ENCODE results near the gene ZFAND2B.

Gene ZFAND2B, protein sequence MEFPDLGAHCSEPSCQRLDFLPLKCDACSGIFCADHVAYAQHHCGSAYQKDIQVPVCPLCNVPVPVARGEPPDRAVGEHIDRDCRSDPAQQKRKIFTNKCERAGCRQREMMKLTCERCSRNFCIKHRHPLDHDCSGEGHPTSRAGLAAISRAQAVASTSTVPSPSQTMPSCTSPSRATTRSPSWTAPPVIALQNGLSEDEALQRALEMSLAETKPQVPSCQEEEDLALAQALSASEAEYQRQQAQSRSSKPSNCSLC

DNA sequence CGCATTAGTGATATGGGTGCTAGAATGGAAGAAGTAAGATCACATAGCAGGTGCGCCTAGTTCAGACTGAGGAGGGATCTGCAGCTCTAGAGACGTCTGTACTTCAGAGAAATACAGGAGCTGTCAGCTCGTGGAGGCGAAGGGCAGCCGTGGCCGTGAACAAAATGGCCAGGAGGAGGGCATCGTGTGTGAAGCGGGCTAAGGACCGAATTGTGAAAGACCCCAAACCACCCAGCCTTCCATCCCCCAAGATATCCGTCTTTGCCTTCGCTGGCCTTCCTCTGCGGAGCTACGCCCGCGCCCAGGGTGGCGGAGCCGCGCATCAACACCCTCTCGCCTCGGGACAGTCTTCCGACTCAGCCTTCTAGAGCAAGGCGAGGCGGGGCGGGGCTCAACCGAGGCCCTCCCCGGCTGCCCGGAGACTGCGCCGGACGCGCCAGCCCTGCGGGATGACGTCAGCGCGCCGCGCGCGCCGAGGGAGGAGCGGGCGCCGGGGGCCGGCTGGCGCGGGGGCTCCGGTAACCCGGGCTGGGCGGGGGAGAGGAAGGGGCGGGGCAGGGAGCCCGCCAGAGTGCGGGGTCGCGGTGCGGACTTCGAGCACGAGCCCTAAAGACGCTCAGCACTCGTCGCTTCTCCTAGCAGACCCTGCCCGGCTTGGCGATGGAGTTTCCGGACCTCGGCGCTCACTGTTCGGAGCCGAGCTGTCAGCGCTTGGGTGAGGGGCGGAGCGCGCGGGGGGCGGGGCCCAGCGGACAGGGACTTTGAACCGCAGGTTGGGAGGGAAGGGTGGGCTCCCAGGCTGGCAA is at the start of gene ZFAND2B:
Gene ZFAND2B, plus strand, starts transcription at position 455 of the 806 bp plus-strand sequence. Its CDS starts 206 bp downstream, at position 661.
- DNase-seq = peak; percentile 95

DNA sequence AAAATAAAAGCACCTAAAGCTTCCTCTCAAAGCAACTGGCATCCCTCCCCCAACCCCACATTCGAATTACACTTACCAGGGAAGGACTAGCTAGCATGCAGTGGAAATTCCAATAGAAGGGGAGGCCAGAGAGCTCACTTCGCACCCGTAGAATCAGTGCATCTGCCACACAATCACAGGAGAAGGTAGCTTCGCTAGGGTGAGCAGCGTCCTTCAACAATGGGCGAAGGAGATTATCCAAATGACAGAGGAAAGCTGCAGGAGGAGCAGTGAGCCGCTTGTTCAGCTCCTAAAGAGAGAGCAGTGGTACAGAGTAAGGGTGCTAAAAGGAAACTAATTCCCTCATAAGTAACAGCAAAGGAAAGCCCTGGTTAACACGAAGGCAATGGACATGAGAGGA is 49.2 kb upstream of the ZFAND2B start:
- DNase-seq = no peak

DNA sequence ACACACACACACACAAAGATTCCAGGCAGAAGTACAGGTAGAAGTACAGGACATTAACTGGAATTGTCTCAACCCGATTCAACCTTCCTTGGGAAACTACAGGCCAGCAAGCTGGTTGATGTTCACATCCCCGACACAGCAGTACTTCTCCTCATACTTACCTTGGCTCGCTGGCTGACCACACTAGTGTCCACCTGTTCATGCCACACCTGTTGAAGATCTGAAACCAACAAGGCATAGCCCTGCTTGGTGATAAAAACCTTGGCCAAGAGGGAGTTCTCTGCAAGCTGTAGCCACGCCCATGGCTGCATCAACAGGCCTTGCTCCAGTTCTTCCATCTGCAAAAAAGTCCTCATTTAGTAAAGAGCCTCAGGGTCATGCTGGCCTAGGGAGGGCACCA is 48.6 kb upstream of the ZFAND2B start:
- DNase-seq = no peak

DNA sequence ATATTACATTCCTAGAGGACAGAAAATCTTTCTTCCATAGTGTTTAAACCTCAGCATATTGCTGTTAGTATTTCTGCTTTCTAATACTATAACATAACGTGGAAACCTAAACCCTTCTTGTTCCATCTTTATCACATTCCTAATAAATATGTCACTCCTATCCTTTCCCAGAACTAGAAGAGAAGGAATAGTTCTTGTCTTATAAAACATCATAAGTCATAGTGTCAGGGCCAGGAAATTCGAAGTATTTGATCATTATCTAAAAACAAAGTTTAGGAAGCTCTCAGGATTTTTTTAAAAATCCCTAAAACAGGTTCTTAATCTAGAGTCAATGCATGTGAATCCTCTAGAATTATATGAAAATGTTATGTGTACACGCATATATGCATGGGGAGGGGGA is 48.0 kb upstream of the ZFAND2B start:
- no peak for DNase-seq

DNA sequence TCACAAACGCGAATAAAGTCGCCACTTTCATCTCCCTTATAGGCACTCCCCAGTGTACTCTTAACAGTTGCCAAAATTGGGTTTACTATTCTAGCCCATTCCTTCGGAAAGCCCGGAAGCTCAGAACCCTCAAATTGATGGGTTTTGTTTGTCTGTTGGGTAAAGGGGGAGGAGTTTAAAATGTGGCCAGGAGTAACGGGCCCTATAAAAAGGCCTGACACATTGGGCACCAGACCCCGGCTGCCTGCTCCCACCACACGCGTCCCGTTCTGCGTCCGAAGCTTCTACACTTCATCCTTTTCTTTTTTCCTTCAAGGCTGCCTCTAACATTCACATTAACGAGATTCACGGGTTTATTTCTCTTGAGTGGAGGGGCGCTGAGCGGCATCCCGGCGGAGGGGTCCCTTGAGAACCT is 46.8 kb upstream of the ZFAND2B start:
- no peak for DNase-seq

DNA sequence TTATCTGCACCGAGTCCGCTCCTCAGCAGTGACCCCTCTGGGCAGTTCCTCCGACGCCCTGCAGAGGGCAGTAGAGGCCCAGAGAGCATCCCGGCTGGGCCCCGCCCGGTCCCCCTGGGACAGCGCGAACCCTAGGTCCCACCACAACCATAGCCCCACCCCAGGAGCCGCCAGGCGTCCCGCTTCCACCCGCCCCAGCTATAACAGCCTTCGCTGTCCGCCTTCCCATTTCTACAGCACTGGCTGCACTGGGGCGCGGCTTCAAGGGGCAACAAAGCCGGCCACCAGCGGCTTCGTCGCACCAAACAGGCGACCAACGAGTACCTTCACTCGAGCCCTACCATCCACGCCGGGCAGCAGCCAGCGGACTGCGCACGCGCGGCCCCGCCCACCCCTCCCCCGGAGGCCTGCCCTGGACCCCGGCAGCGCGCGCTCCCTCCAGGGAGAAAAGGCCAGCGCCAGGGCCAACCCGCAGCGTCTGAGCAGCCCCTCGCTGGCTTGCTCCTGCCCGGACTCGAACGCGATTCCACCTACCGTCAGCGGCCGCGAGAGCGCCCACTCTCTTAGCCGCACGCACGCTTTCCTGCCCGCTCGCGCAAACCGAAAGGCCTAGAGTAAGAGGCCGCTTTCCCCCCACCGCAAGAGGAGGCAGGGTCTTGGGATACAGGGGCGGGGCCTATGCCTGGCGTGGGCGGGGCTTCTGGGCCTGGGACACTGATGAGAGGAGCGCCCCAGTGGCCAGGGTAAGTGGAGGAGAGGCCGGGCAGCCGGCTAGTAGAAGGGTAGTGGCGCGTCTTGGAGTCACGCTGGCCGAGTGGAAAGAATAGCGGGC is 46.2 kb upstream of the ZFAND2B start, which contains the start of gene NHEJ1:
Gene NHEJ1, minus strand, starts transcription at position 630 of the 832 bp plus-strand sequence. CDS start 2,453 bp downstream, outside the sequence.
- peak; percentile 95 for DNase-seq

DNA sequence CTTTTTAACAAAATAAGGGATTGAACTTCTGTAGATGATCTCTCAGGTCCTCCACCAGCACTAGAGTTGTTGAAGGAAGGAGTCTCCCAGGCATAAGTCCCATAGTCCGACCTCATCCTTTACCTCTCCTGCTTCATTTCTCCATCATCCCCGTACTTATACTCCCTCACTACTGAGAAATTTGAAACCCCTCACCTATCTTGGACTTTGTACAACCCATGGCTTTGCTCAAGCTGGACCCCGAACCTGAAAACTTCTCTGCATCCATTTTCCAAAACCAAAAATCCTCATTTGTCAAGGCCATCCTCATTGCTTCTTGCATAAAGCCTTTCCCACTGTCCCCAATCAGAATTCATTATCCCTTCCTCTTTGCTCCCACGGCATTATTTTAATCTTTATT is 45.5 kb upstream of the ZFAND2B start:
- no peak for DNase-seq

DNA sequence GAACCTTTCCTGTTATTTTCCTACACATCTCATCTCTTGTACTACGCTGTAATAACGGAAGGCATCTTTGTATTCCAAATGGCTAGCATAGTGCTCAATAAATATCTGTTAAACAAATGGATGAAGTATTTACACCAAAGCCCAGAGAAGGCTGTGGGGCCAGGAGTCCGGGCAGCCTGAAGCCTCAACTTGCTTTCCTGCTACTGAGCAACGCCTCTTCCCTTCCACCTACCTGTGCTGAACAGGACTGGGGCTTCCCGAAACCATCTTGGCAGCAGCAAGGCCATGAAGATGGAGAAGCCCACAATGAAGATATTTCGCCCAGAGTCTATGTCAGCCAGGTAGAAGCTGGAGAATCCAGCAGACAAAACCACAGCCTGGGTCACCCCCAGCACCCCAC is 43.4 kb upstream of the ZFAND2B start:
- no peak for DNase-seq

DNA sequence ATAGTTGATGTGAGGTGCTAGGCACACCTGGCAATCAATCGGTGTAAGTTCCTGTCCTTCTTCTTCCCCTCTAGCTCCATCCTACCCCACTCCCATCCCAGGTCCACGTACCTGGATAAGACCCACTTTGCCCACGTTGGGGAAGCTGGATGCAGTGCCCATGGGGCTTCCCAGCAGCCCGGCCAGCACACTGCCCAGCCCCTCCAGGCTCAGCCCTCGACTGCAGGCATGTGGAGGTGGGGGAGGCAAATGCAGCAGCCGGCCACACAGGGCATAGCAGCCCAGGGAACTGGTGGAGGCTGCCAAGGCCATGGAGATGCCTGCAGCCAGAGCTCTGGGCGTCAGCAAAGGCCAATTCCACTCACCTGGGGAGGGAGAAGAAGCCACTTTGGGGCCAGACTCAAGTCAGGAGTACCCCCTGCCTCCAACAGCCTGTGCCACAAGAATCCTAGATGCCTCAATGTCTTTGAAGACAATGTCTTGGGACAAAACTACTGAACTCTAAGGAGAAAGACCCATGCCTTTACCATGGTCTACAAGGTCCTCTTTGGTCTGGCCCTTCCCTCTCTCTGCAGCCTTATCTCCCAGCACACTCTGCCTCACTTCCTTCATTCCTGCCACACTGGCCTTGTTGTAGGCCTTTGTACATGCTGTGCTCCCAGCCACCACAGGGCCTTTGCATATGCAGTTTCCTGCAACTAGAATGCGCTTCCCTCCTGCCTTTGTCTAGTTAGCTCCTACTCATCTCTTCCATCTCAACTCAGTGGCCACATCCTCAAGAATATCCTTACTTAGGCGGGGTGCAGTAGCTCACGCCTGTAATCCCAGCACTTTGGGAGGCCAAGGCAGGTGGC is 41.3 kb upstream of the ZFAND2B start:
- DNase-seq = no peak

DNA sequence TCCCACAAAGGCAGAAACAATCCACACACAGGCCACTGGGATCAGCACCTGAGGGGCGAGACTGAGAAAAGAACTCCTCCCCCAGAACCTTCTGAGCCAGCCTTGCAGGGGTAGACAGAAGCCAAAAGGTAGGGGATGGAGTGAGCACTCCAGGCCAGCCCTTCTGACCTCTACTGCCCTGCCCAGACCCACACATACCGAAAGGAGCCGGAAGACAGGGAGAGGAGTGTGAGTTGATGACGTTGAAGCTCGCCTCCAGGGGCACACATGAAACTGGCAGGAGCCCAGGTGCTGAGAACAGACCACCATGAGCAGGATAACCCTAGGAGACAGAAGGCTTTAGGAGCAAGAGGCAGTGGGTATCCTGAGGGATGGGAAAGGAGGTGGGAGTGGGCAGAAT is 38.6 kb upstream of the ZFAND2B start:
- no peak for DNase-seq

DNA sequence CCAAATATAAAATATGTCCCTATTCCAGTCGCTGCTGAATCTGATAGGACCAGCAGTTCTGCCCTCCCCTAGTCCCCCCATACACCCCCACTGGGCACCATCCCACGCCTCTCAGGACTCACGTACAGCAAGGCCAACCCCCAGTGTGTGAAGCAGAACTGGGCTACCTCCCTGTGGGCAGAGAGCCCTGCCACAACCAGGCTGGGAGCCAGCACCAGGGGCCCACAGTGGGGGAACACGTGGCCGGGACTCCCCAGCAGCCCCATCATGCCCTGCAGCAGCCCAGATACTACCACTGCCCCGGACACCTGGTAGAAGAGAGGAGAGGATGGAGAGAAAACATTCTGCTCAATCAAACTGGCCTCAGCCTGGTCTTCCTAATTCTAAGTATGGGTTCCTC is 38.1 kb upstream of the ZFAND2B start:
- DNase-seq = no peak

DNA sequence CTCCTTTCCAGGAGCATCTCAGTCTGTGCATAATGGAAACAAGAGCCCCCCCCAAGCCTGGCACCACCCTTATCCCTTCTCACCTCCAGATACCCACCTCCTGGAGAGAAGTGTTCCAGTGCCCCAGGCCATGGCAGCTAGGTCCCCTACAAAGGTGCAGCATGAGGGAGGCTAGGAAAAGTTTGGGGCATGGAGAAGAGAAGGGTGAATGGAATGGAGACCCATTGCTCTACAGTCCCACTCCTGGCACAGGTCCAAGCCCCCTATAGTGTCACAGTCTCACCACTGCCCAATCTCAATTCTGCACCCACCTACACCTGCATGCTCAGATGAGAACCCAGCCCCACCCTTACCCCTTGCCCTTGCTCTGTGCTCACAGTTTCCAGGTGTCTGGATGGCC is 37.6 kb upstream of the ZFAND2B start:
- no peak for DNase-seq

DNA sequence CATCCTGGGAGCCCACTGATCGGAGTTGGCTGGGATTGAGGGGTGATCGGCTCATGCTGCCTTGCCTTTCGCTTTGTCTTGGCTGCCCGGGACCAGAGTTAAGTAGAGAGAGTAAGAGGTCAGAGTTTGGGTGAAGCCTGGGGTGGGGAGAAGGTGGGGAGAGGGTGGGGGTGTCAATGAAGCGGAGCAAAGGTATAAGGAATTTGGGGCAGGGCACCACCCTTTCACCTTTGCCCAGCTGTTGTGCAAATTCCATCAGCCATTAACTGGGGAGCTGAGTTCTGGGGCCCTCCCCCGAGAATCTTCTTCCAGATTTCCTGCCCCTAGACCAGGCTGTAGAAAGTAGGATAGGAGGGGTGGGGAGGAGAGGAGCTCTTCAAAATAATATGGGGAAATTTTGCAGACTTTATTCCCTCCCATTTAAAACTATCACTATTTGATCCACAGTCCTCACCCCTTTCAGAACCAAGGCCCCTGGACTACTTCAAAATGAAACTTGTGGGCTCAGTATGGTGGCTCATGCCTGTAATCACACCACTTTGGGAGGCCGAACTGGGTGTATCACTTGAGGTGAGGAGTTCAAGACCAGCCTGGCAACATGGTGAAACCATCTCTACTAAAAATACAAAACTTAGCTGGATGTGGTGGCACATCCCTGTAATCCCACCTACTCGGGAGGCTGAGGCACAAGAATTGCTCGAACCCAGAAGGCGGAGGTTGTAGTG is 36.5 kb upstream of the ZFAND2B start, which contains the start of gene SLC23A3:
Gene SLC23A3, minus strand, starts transcription at position 100 of the 725 bp plus-strand sequence. Its CDS starts 45 bp downstream, at position 55.
- DNase-seq = no peak

DNA sequence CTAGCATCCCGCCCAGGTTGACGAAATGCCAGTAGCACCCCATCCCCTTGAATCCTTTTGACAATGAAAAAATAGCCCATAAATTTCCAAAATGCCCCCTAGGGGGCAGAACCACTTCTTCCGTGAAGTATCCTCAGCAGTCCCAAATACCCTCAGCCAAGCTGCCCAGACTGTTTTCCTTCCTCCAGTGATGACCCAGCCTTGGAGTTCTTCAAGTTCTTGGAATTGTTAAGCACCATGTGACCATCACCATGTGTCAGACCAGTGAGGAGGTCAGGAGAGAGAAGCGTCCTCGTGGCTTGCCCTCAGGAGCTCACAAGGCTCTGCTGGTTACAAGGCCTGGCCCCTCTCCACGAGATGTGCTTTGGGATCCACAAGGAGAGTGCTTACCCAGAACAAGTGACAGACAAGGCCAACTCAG is 35.3 kb upstream of the ZFAND2B start:
- peak; percentile 67 for DNase-seq

DNA sequence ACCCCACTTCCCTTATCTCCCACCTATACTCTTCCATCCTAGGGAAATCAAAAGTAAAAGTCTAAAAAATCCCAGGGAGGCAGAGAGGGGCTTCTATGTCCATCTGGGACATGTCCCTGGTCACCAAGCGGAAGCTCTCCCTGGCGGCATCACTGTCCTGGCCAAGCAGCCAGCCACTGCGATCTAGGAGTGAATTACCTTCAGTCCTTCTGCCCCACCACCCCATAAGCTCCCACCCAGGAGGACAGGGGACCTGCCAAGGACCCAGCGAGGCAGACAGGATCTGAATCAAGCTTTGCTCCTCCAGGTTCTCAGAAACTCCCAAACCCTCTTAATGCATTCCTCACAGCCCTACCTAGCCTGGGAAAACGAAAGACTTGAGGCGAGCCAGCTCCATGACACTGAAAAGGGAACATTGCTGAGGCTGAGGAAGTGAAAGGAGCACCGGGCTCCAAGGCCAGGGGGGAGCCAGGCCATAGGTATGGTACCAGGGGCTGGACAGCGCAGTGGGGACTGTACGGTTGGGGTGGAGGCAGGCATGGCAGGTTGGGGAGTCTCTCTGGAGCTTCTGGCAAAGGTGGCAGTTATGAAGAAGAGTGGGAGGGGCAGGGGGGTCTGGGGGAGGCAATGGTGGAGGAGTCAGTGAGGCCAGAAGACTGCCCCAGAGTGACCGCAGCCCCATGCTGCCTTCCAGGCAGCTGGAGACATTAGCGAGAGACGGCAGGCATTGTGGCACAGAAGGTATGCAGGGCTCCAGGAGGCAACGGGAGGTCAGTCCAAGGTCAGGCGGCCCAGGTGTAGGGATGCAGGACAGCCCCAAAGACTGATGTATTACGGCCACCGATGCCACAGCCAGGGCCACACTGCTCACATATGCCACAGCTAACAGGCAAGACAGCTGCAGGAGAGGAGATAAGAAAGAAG is 34.1 kb upstream of the ZFAND2B start:
- DNase-seq = no peak

DNA sequence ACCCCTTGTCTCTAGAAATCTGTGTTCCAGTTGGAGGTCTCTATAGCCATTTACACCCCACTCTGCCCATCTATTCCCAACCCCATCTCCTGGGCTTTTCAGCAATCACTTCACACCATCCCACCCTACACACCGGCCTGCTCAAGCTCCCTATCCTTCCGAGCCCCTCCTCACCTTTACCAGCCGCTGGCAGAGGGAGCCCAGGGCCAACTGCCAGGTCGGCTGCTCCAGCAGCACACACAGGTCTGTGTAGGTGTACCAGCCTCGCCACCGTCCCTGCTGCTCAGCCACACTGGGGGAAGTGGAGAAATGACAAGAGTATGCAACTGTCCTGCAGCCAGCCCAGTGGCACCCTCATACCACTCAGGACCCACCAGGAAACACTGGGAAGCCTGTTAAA is 33.4 kb upstream of the ZFAND2B start:
- DNase-seq = no peak

DNA sequence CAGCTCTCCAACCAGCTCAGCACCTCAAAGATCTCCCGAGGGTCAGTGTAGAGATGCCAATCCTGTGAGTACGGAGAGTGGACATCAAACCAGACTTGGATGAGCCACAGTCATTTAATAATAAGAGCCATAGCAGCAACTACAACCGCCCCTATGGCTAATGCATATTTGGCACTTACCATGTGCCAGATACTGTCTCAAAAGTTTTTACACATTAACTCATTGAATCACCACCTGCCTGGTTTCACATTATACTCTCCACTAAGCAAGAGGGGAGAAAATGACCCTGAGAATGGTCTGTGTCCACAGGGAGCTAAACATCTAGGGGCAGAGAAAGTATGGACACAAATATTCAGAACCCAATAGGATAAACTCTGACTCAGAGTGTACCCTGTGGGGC is 32.4 kb upstream of the ZFAND2B start:
- DNase-seq = no peak

DNA sequence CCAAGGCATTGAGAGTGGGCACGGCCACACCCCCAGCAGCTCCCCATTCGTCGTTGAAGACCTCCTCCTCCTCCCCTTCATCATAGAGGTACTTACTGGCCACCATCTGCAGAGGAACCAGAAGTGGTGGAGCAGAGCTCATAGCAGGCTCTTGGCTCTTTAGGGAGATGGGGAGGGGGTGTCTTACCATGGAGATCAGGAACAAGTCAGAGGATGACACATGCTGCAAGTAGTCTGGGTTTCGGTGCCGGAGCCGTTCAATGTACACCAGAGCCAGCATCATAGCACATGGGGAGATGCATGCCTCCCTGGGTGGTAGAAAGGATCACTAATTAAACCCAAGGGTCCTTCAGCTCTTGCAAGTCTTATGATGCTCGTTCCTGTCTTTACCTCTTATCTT is 31.8 kb upstream of the ZFAND2B start:
- no peak for DNase-seq

DNA sequence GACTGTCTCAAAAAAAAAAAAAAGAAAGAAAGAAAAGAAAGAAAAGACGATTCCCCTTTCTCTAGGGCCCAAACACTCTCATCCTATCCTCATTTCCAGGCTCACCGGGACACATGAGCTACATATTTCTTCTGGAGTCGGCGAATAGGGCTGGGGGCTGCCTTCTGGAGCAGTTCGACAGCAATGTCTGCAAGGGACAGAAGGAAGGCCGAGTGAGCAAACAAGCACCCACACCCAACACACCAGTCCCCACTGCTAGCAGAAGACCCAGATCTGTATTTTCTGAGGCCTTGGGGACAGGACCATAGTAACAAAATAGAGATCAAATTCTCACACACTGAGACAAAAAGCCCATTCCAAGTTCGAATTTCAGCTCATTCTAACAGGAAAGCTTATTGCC is 31.1 kb upstream of the ZFAND2B start:
- no peak for DNase-seq
